Measurements from ENCODE around the gene FAM83C.

The FAM83C gene

GRCh38 chr20:35306931-35307517 lies 14.8 kb upstream of the FAM83C start:
- peaks cover 0 to 31% (median 17%) of the 10 kb centered on the region in 5 donors for H3K36me3 ChIP-seq (ENCODE audit: control insufficient read depth in 5 of 5, insufficient read depth in 5 of 5, low read length in 5 of 5)
- H3K27me3 ChIP-seq (ENCODE audit: control insufficient read depth in 5 of 5, insufficient read depth in 4 of 5, low read length in 5 of 5): no peaks in the 10 kb centered on the region
- H3K9me3 ChIP-seq (ENCODE audit: control insufficient read depth in 5 of 5, low read length in 5 of 5): no peaks in the 10 kb centered on the region
- no peak overlapping the region for H3K9ac ChIP-seq (ENCODE audit: low read length in 5 of 5)
- peaks cover 0 to 24% (median 17%) of the 10 kb centered on the region in 5 donors for H3K4me1 ChIP-seq (ENCODE audit: control insufficient read depth in 5 of 5, insufficient read depth in 5 of 5, low read length in 5 of 5)
- no peak overlapping the region for H3K27ac ChIP-seq (ENCODE audit: low read depth, low read length)
- no peak overlapping the region for H3K4me3 ChIP-seq (ENCODE audit: low read depth in 1 of 5, low read length in 5 of 5)

GRCh38 chr20:35305682-35306556 lies 13.7 kb upstream of the FAM83C start:
- Histone ChIP-seq H3K27ac (ENCODE audit: low read depth, low read length) (no peak overlapping the region), H3K4me3 (ENCODE audit: low read depth in 1 of 5, low read length in 5 of 5) (no peak overlapping the region), H3K9me3 (ENCODE audit: control insufficient read depth in 5 of 5, low read length in 5 of 5) (no peaks in the 10 kb centered on the region), H3K27me3 (ENCODE audit: control insufficient read depth in 5 of 5, insufficient read depth in 4 of 5, low read length in 5 of 5) (no peaks in the 10 kb centered on the region), H3K36me3 (ENCODE audit: control insufficient read depth in 5 of 5, insufficient read depth in 5 of 5, low read length in 5 of 5) (peaks cover 0 to 35% (median 17%) of the 10 kb centered on the region in 5 donors), H3K9ac (ENCODE audit: low read length in 5 of 5) (peak overlapping the region in 1 of 5 donors; percentile 10), H3K4me1 (ENCODE audit: control insufficient read depth in 5 of 5, insufficient read depth in 5 of 5, low read length in 5 of 5) (peaks cover 0 to 24% (median 17%) of the 10 kb centered on the region in 5 donors)

GRCh38 chr20:35304956-35305355 lies 12.7 kb upstream of the FAM83C start:
- H3K27ac ChIP-seq (ENCODE audit: low read depth, low read length): no peak overlapping the region
- no peaks in the 10 kb centered on the region for H3K9me3 ChIP-seq (ENCODE audit: control insufficient read depth in 5 of 5, low read length in 5 of 5)
- H3K4me3 ChIP-seq (ENCODE audit: low read depth in 1 of 5, low read length in 5 of 5): no peak overlapping the region
- H3K4me1 ChIP-seq (ENCODE audit: control insufficient read depth in 5 of 5, insufficient read depth in 5 of 5, low read length in 5 of 5): peaks cover 0 to 24% (median 17%) of the 10 kb centered on the region in 5 donors
- peaks cover 0 to 34% (median 16%) of the 10 kb centered on the region in 5 donors for H3K36me3 ChIP-seq (ENCODE audit: control insufficient read depth in 5 of 5, insufficient read depth in 5 of 5, low read length in 5 of 5)
- H3K9ac ChIP-seq (ENCODE audit: low read length in 5 of 5): no peak overlapping the region
- no peaks in the 10 kb centered on the region for H3K27me3 ChIP-seq (ENCODE audit: control insufficient read depth in 5 of 5, insufficient read depth in 4 of 5, low read length in 5 of 5)

GRCh38 chr20:35303735-35304491 lies 11.7 kb upstream of the FAM83C start:
- peaks cover 0 to 24% (median 17%) of the 10 kb centered on the region in 5 donors for H3K4me1 ChIP-seq (ENCODE audit: control insufficient read depth in 5 of 5, insufficient read depth in 5 of 5, low read length in 5 of 5)
- peak overlapping the region in 1 of 5 donors; percentile 6 for H3K9ac ChIP-seq (ENCODE audit: low read length in 5 of 5)
- H3K36me3 ChIP-seq (ENCODE audit: control insufficient read depth in 5 of 5, insufficient read depth in 5 of 5, low read length in 5 of 5): peaks cover 0 to 29% (median 14%) of the 10 kb centered on the region in 5 donors
- H3K4me3 ChIP-seq (ENCODE audit: low read depth in 1 of 5, low read length in 5 of 5): no peak overlapping the region
- H3K9me3 ChIP-seq (ENCODE audit: control insufficient read depth in 5 of 5, low read length in 5 of 5): no peaks in the 10 kb centered on the region
- no peak overlapping the region for H3K27ac ChIP-seq (ENCODE audit: low read depth, low read length)
- no peaks in the 10 kb centered on the region for H3K27me3 ChIP-seq (ENCODE audit: control insufficient read depth in 5 of 5, insufficient read depth in 4 of 5, low read length in 5 of 5)

GRCh38 chr20:35303382-35303734 lies 11.1 kb upstream of the FAM83C start:
- no peaks in the 10 kb centered on the region for H3K9me3 ChIP-seq (ENCODE audit: control insufficient read depth in 5 of 5, low read length in 5 of 5)
- H3K4me1 ChIP-seq (ENCODE audit: control insufficient read depth in 5 of 5, insufficient read depth in 5 of 5, low read length in 5 of 5): peaks cover 0 to 24% (median 17%) of the 10 kb centered on the region in 5 donors
- H3K27ac ChIP-seq (ENCODE audit: low read depth, low read length): no peak overlapping the region
- H3K4me3 ChIP-seq (ENCODE audit: low read depth in 1 of 5, low read length in 5 of 5): no peak overlapping the region
- peaks cover 0 to 29% (median 14%) of the 10 kb centered on the region in 5 donors for H3K36me3 ChIP-seq (ENCODE audit: control insufficient read depth in 5 of 5, insufficient read depth in 5 of 5, low read length in 5 of 5)
- peak overlapping the region in 1 of 5 donors; percentile 6 for H3K9ac ChIP-seq (ENCODE audit: low read length in 5 of 5)
- no peaks in the 10 kb centered on the region for H3K27me3 ChIP-seq (ENCODE audit: control insufficient read depth in 5 of 5, insufficient read depth in 4 of 5, low read length in 5 of 5)

- Histone ChIP-seq H3K4me1 (ENCODE audit: control insufficient read depth in 5 of 5, insufficient read depth in 5 of 5, low read length in 5 of 5) (peaks cover 0 to 17% (median 10%) of the 10 kb centered on the region in 5 donors), H3K9me3 (ENCODE audit: control insufficient read depth in 5 of 5, low read length in 5 of 5) (no peaks in the 10 kb centered on the region), H3K4me3 (ENCODE audit: low read depth in 1 of 5, low read length in 5 of 5) (no peak overlapping the region), H3K27me3 (ENCODE audit: control insufficient read depth in 5 of 5, insufficient read depth in 4 of 5, low read length in 5 of 5) (no peaks in the 10 kb centered on the region), H3K9ac (ENCODE audit: low read length in 5 of 5) (no peak overlapping the region), H3K27ac (ENCODE audit: low read depth, low read length) (no peak overlapping the region), H3K36me3 (ENCODE audit: control insufficient read depth in 5 of 5, insufficient read depth in 5 of 5, low read length in 5 of 5) (peaks cover 0 to 29% (median 10%) of the 10 kb centered on the region in 5 donors)
Observed at GRCh38 chr20:35302421-35303335, 10.5 kb upstream of the FAM83C start.

GRCh38 chr20:35301426-35301825 lies 9.2 kb upstream of the FAM83C start:
- Histone ChIP-seq H3K27ac (ENCODE audit: low read depth, low read length) (no peak overlapping the region), H3K9me3 (ENCODE audit: control insufficient read depth in 5 of 5, low read length in 5 of 5) (no peaks in the 10 kb centered on the region), H3K4me3 (ENCODE audit: low read depth in 1 of 5, low read length in 5 of 5) (no peak overlapping the region), H3K9ac (ENCODE audit: low read length in 5 of 5) (no peak overlapping the region), H3K36me3 (ENCODE audit: control insufficient read depth in 5 of 5, insufficient read depth in 5 of 5, low read length in 5 of 5) (peaks cover 0 to 27% (median 10%) of the 10 kb centered on the region in 5 donors), H3K4me1 (ENCODE audit: control insufficient read depth in 5 of 5, insufficient read depth in 5 of 5, low read length in 5 of 5) (peaks cover 0 to 10% (median 3%) of the 10 kb centered on the region in 5 donors), H3K27me3 (ENCODE audit: control insufficient read depth in 5 of 5, insufficient read depth in 4 of 5, low read length in 5 of 5) (peaks cover 0 to 5% (median 0%) of the 10 kb centered on the region in 5 donors)

- no peak overlapping the region for H3K9ac ChIP-seq (ENCODE audit: low read length in 5 of 5)
- H3K36me3 ChIP-seq (ENCODE audit: control insufficient read depth in 5 of 5, insufficient read depth in 5 of 5, low read length in 5 of 5): peaks cover 0 to 19% (median 4%) of the 10 kb centered on the region in 5 donors
- no peak overlapping the region for H3K27ac ChIP-seq (ENCODE audit: low read depth, low read length)
- peaks cover 0 to 9% (median under 1%) of the 10 kb centered on the region in 5 donors for H3K27me3 ChIP-seq (ENCODE audit: control insufficient read depth in 5 of 5, insufficient read depth in 4 of 5, low read length in 5 of 5)
- H3K9me3 ChIP-seq (ENCODE audit: control insufficient read depth in 5 of 5, low read length in 5 of 5): no peaks in the 10 kb centered on the region
- H3K4me3 ChIP-seq (ENCODE audit: low read depth in 1 of 5, low read length in 5 of 5): no peak overlapping the region
- peaks cover 0 to 15% (median 0%) of the 10 kb centered on the region in 5 donors for H3K4me1 ChIP-seq (ENCODE audit: control insufficient read depth in 5 of 5, insufficient read depth in 5 of 5, low read length in 5 of 5)
Observed at GRCh38 chr20:35300469-35301262, 8.4 kb upstream of the FAM83C start.
